ENCODE results near the gene CFAP100. TPM values are rescaled to one million over a fixed set of nuclear protein-coding genes. Genes with fewer than 3 reads are reported as not detected.

CFAP100 gene
- total RNA-seq, 1 donor from 2014 or later = 4.3 TPM

DNA sequence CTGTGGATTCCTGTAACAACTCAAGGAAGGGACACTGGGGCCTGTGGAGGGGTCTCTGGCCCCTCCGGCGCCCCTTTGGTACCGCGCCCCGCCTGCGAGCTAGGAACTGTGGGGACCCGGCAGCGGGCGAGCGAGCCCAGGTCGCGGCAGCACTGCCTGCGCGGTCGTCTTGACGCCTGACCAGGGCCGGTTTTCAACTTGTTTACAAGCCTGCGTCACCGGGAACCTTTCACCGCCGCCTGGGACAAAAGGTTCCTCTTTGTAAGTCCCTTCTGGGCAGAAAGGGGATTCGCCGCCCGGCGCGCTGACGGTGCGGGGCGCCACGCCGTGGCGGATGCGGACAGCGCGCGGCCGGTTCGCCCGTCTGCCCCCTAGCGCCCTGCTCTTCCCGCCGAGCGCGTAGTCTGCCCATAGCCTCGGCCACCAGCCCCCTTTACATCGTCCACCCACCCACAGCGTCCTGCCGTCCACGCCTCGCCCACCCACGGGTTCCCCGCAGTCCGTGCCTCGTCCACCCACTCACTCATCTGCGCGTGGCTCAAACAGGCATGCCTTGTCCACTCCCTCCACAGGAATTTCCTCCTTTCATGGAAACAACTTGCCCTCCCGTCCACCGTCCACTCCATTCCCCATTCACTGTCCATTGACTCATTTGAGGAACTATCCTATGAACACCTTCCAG, 5.5 kb upstream of the CFAP100 start:
- Mint-ChIP-seq H3K27ac (peak overlapping the region; percentile 82), H3K36me3 (no peaks in the 10 kb centered on the region), H3K4me3 (peak overlapping the region; percentile 82), H3K4me1 (ENCODE audit: unreplicated experiment) (no peaks in the 10 kb centered on the region), H3K9me3 (no peaks in the 10 kb centered on the region), H3K27me3 (peaks cover 36% of the 10 kb centered on the region)
- TF ChIP-seq, protein P1, sequence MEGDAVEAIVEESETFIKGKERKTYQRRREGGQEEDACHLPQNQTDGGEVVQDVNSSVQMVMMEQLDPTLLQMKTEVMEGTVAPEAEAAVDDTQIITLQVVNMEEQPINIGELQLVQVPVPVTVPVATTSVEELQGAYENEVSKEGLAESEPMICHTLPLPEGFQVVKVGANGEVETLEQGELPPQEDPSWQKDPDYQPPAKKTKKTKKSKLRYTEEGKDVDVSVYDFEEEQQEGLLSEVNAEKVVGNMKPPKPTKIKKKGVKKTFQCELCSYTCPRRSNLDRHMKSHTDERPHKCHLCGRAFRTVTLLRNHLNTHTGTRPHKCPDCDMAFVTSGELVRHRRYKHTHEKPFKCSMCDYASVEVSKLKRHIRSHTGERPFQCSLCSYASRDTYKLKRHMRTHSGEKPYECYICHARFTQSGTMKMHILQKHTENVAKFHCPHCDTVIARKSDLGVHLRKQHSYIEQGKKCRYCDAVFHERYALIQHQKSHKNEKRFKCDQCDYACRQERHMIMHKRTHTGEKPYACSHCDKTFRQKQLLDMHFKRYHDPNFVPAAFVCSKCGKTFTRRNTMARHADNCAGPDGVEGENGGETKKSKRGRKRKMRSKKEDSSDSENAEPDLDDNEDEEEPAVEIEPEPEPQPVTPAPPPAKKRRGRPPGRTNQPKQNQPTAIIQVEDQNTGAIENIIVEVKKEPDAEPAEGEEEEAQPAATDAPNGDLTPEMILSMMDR (conservative IDR thresholded peaks at IDR 0.05) = peak; percentile 90
- peak; percentile 83 for DNase-seq (ENCODE audit: extremely low spot score, unreplicated experiment)

DNA sequence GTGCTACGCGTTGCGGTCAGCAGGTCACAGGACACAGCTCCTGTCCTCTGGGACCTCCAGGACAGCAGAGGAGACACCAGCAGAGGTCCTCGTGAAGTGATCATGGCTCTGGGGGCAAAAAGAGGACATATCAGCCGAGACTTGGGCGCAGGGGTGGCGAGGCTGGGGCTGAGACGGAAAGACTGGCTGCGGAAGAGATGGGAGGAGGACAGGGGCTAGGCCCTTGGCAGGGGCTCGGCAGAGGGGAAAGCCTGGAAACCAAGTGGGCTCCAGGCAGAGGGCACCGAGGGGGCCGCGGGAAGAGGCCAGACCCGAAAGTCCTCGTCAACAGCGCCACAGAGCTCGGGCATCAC, 4.9 kb upstream of the CFAP100 start:
- TF ChIP-seq, protein P1 (conservative IDR thresholded peaks at IDR 0.05) = no peak
- Mint-ChIP-seq H3K4me1 (ENCODE audit: unreplicated experiment) (no peaks in the 10 kb centered on the region), H3K4me3 (peak overlapping the region; percentile 82), H3K36me3 (no peaks in the 10 kb centered on the region), H3K27ac (peak overlapping the region; percentile 82), H3K9me3 (no peaks in the 10 kb centered on the region), H3K27me3 (peaks cover 39% of the 10 kb centered on the region)
- DNase-seq (ENCODE audit: extremely low spot score, unreplicated experiment) = no peak

DNA sequence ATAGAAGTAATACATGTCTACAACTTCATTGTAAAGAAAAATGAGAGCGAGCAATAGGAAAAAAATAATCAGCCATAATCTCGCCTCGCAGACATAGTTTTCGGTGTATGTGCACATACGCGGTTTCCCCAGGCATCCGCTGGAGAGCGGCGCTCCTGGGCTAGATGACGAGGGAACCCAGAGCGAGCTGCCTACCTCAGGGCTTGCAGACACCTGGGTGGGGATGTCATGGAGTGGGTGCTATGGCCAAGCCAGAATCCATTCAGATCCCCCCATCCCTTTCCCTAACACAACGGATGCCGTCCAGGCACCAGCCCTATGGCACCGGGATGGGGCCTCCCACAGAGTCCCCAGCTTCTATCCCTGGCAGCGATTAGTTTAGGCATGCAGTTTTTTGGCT, 4.5 kb upstream of the CFAP100 start:
- Mint-ChIP-seq H3K36me3 (no peaks in the 10 kb centered on the region), H3K27me3 (peaks cover 40% of the 10 kb centered on the region), H3K27ac (no peak overlapping the region), H3K9me3 (no peaks in the 10 kb centered on the region), H3K4me3 (no peak overlapping the region), H3K4me1 (ENCODE audit: unreplicated experiment) (no peaks in the 10 kb centered on the region)
- TF ChIP-seq, protein P1 (conservative IDR thresholded peaks at IDR 0.05) = no peak
- no peak for DNase-seq (ENCODE audit: extremely low spot score, unreplicated experiment)

DNA sequence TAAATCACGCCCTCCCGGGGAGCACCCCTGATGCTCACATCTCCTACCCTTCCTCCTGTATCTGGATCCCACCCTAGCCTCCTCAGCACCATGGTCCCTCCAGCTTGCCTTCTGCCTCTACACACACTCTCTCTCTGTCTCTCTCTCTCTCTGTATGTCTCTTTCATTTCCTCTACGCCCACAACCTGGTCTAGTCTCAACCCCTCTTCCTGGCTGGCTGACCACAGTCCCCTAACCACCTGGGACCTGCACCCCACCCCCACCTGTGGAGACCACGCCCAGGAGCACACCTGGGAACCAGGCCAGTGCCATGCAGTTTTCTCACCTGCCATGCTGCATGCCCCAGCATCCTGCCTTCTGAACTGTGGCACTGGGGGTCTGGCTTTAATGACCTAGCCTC, 4.0 kb upstream of the CFAP100 start:
- Mint-ChIP-seq H3K4me1 (ENCODE audit: unreplicated experiment) (no peaks in the 10 kb centered on the region), H3K9me3 (no peaks in the 10 kb centered on the region), H3K36me3 (no peaks in the 10 kb centered on the region), H3K27ac (no peak overlapping the region), H3K27me3 (peaks cover 44% of the 10 kb centered on the region), H3K4me3 (no peak overlapping the region)
- TF ChIP-seq, protein P1 (conservative IDR thresholded peaks at IDR 0.05) = no peak
- DNase-seq (ENCODE audit: extremely low spot score, unreplicated experiment) = no peak

DNA sequence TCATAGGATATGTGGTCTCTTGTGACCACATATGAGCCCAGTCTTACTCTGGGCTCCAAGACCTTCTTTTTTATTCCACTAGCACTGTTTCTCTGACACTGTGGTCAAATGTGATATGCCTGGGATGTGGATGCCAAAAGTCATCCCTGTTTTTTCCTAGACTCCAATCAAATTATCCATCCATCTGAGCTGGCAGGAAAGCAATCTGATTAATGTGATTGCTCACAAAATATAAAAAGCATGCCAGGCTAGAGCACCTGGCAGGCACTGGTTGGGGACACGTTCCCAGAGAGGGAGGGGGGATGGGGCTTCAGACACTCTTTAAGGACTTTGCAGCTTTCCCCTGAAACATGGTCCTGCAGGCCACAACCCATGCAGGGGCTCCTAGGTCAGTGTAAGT, 3.1 kb upstream of the CFAP100 start:
- Mint-ChIP-seq H3K4me3 (no peak overlapping the region), H3K9me3 (no peaks in the 10 kb centered on the region), H3K27me3 (peaks cover 44% of the 10 kb centered on the region), H3K36me3 (no peaks in the 10 kb centered on the region), H3K4me1 (ENCODE audit: unreplicated experiment) (no peaks in the 10 kb centered on the region), H3K27ac (no peak overlapping the region)
- TF ChIP-seq, protein P1 (conservative IDR thresholded peaks at IDR 0.05) = no peak
- DNase-seq (ENCODE audit: extremely low spot score, unreplicated experiment) = no peak

Measured in type B pancreatic cell (in vitro differentiated cells).